RWPE2 (cell line): ENCODE results near the gene EIF4A3.

ENCODE experiments used
- ATAC-seq: fragments of 200-7000 bp; cut with Tn5 transposase; 3 replicates; pipeline ENCODE4 v1.9.1; 2021; ENCODE audit warnings: low read depth
- DNase-seq: peaks from one replicate; pipeline ENCODE4 v3.0.0-alpha.2; 2020; ENCODE audit warnings: low spot score
- H3K27ac ChIP-seq: fragments of 450-650 bp; 2 replicates; pipeline ENCODE4 v1.5.1; 2017; ENCODE audit warnings: mild to moderate bottlenecking; ENCODE audit not compliant: poor library complexity, severe bottlenecking
- H3K27me3 ChIP-seq: fragments of 250-450 bp; sonication (Bioruptor Pico); 2 replicates; pipeline ENCODE4 v1.5.1; 2021; ENCODE audit warnings: mild to moderate bottlenecking, moderate library complexity; ENCODE audit not compliant: insufficient read depth, poor library complexity, severe bottlenecking
- H3K36me3 ChIP-seq: fragments of 250-450 bp; sonication (Bioruptor Pico); 2 replicates; pipeline ENCODE4 v1.5.1; 2020; ENCODE audit warnings: low read depth, mild to moderate bottlenecking, moderate library complexity
- H3K4me1 ChIP-seq: fragments of 250-450 bp; sonication (Bioruptor Pico); 2 replicates; pipeline ENCODE4 v1.5.1; 2021; ENCODE audit warnings: mild to moderate bottlenecking, moderate library complexity; ENCODE audit not compliant: insufficient read depth, poor library complexity, severe bottlenecking
- H3K4me3 ChIP-seq: fragments of 250-450 bp; sonication (Bioruptor Pico); 2 replicates; pipeline ENCODE4 v1.5.1; 2021; ENCODE audit warnings: mild to moderate bottlenecking, moderate library complexity; ENCODE audit not compliant: severe bottlenecking
- H3K9me3 ChIP-seq: fragments of 250-450 bp; sonication (Bioruptor Pico); 2 replicates; pipeline ENCODE4 v1.5.1; 2021; ENCODE audit warnings: mild to moderate bottlenecking, moderate library complexity; ENCODE audit not compliant: severe bottlenecking
- TF ChIP-seq, protein P1 (sequence below): fragments of 450-650 bp; IDR thresholded peaks from one replicate; pipeline ENCODE4 v1.5.1; 2017; ENCODE audit warnings: mild to moderate bottlenecking, moderate library complexity; ENCODE audit not compliant: poor library complexity, severe bottlenecking

Gene EIF4A3

DNA sequence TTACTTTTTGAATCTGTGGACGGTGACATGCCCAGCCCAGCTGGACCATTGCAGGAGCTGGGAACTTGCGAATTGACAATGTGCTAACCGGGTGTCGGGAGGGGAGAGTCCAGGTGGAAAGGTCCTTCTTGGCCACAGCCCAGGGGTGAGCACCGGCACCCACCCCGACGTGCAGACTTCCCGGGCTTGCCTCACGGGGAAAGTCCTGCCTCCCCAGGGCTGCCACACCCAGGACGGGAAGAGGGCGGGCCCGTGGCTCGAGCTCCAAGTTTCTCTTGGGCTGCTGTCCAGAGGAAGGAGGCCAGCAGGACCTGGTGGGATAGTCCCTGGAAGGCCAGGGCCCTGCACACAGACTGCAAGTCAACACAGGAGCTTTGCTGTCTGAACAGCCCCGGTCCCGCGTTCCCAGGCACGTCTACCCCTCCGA lies 40.6 kb upstream of the EIF4A3 start:
- peaks cover 8% of the 10 kb centered on the region for H3K4me1 ChIP-seq
- H3K4me3 ChIP-seq, result no peak overlapping the region
- no peak for DNase-seq
- no peaks in the 10 kb centered on the region for H3K9me3 ChIP-seq
- H3K27ac ChIP-seq, result peak overlapping the region; percentile 53
- peak; percentile 65 for ATAC-seq
- H3K36me3 ChIP-seq, result no peaks in the 10 kb centered on the region
- TF ChIP-seq, protein P1, sequence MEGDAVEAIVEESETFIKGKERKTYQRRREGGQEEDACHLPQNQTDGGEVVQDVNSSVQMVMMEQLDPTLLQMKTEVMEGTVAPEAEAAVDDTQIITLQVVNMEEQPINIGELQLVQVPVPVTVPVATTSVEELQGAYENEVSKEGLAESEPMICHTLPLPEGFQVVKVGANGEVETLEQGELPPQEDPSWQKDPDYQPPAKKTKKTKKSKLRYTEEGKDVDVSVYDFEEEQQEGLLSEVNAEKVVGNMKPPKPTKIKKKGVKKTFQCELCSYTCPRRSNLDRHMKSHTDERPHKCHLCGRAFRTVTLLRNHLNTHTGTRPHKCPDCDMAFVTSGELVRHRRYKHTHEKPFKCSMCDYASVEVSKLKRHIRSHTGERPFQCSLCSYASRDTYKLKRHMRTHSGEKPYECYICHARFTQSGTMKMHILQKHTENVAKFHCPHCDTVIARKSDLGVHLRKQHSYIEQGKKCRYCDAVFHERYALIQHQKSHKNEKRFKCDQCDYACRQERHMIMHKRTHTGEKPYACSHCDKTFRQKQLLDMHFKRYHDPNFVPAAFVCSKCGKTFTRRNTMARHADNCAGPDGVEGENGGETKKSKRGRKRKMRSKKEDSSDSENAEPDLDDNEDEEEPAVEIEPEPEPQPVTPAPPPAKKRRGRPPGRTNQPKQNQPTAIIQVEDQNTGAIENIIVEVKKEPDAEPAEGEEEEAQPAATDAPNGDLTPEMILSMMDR, result no peak
- H3K27me3 ChIP-seq, result no peaks in the 10 kb centered on the region

DNA sequence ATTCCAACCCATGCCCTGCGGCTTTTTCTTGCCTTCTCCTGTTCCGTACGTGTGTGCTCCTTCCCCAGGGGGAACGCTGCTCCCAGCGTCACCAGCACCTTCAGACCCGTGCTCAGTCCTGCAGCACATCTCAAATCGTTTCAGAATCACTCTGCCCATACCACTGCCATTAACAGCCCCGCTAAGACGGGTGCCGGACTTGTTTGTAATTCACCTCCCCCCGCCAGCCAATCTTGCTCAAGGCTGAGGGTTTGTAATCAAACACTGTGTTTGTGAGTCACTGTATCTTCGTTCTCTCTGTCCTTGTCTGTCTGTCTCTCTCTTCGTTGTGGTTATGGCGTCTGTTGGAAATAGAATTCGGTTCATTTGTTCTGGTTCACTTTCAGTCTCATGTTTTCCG lies 40.2 kb upstream of the EIF4A3 start:
- ATAC-seq (peak; percentile 74), DNase-seq (no peak)
- Histone ChIP-seq H3K9me3 (no peaks in the 10 kb centered on the region), H3K4me3 (no peak overlapping the region), H3K27me3 (no peaks in the 10 kb centered on the region), H3K27ac (peak overlapping the region; percentile 53), H3K36me3 (no peaks in the 10 kb centered on the region), H3K4me1 (peaks cover 8% of the 10 kb centered on the region)
- TF ChIP-seq, protein P1, result no peak

- H3K36me3 ChIP-seq, result no peaks in the 10 kb centered on the region
- H3K4me3 ChIP-seq, result no peak overlapping the region
- TF ChIP-seq, protein P1, result no peak
- H3K4me1 ChIP-seq, result peaks cover 8% of the 10 kb centered on the region
- no peak overlapping the region for H3K27ac ChIP-seq
- H3K9me3 ChIP-seq, result no peaks in the 10 kb centered on the region
- DNase-seq (no peak), ATAC-seq (no peak)
- H3K27me3 ChIP-seq, result no peaks in the 10 kb centered on the region
Observed at GRCh38 chr17:80185968-80186367, 39.0 kb upstream of the EIF4A3 start.

DNA sequence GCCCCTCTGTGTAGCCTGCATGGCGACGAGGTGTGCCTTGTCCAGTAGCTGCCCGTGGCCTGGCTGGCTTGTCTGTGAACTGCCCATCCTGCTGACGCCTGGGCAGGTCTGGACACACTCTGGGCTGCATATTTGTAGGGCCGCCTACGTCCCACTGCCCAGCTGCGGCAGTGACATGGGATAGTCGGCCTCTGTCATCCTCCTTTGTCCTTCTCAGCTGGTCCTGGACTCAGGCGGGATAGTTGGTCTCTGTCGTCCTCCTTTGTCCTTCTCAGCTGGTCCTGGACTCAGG lies 37.4 kb upstream of the EIF4A3 start:
- Histone ChIP-seq H3K27me3 (no peaks in the 10 kb centered on the region), H3K36me3 (no peaks in the 10 kb centered on the region), H3K27ac (no peak overlapping the region), H3K4me3 (no peak overlapping the region), H3K9me3 (no peaks in the 10 kb centered on the region), H3K4me1 (peaks cover 8% of the 10 kb centered on the region)
- ATAC-seq (no peak), DNase-seq (no peak)
- TF ChIP-seq, protein P1, result no peak

- no peaks in the 10 kb centered on the region for H3K27me3 ChIP-seq
- no peaks in the 10 kb centered on the region for H3K9me3 ChIP-seq
- peaks cover 8% of the 10 kb centered on the region for H3K4me1 ChIP-seq
- DNase-seq (no peak), ATAC-seq (no peak)
- no peak overlapping the region for H3K4me3 ChIP-seq
- TF ChIP-seq, protein P1, result no peak
- H3K36me3 ChIP-seq, result no peaks in the 10 kb centered on the region
- no peak overlapping the region for H3K27ac ChIP-seq
Observed at GRCh38 chr17:80183581-80184422, 36.9 kb upstream of the EIF4A3 start.
